Muscle layer of duodenum (tissue), 2 donors: ENCODE results near the gene ZNF575.

Source experiments
- H3K27ac ChIP-seq: one replicate; pipeline ENCODE4 v1.7.0; 2013; ENCODE audit warnings: mild to moderate bottlenecking, low read length
- H3K27me3 ChIP-seq: one replicate; pipeline ENCODE4 v1.7.0; 2013; ENCODE audit warnings: low read depth, mild to moderate bottlenecking, control low read depth, low read length
- H3K36me3 ChIP-seq, 2 donors: one replicate each; pipeline ENCODE4 v1.7.0; 2013; ENCODE audit warnings: low read length in 2 of 2, control low read depth in 1 of 2, mild to moderate bottlenecking in 1 of 2; ENCODE audit not compliant: insufficient read depth in 2 of 2, control insufficient read depth in 1 of 2
- H3K4me1 ChIP-seq, 2 donors: one replicate each; pipeline ENCODE4 v1.7.0; 2013; ENCODE audit warnings: low read length in 2 of 2, mild to moderate bottlenecking in 2 of 2, control low read depth in 1 of 2, moderate library complexity in 1 of 2; ENCODE audit not compliant: insufficient read depth in 2 of 2, control insufficient read depth in 1 of 2
- H3K4me3 ChIP-seq, 2 donors: one replicate each; pipeline ENCODE4 v1.7.0; 2013; ENCODE audit warnings: low read length in 2 of 2, low read depth in 1 of 2, mild to moderate bottlenecking in 1 of 2
- H3K9me3 ChIP-seq, 2 donors: one replicate each; pipeline ENCODE4 v1.7.0; 2013; ENCODE audit warnings: low read length in 2 of 2, control low read depth in 1 of 2, mild to moderate bottlenecking in 1 of 2; ENCODE audit not compliant: control insufficient read depth in 1 of 2
- donor health status: healthy.

The ZNF575 gene

GRCh38 chr19:43499042-43499441 lies 33.9 kb upstream of the ZNF575 start:
- no peaks in the 10 kb centered on the region for H3K9me3 ChIP-seq
- no peak overlapping the region for H3K4me3 ChIP-seq
- H3K36me3 ChIP-seq = peaks cover 3 to 34% of the 10 kb centered on the region in 2 donors
- H3K27me3 ChIP-seq = no peaks in the 10 kb centered on the region
- H3K4me1 ChIP-seq = peaks cover 4 to 20% of the 10 kb centered on the region in 2 donors
- no peak overlapping the region for H3K27ac ChIP-seq

DNA sequence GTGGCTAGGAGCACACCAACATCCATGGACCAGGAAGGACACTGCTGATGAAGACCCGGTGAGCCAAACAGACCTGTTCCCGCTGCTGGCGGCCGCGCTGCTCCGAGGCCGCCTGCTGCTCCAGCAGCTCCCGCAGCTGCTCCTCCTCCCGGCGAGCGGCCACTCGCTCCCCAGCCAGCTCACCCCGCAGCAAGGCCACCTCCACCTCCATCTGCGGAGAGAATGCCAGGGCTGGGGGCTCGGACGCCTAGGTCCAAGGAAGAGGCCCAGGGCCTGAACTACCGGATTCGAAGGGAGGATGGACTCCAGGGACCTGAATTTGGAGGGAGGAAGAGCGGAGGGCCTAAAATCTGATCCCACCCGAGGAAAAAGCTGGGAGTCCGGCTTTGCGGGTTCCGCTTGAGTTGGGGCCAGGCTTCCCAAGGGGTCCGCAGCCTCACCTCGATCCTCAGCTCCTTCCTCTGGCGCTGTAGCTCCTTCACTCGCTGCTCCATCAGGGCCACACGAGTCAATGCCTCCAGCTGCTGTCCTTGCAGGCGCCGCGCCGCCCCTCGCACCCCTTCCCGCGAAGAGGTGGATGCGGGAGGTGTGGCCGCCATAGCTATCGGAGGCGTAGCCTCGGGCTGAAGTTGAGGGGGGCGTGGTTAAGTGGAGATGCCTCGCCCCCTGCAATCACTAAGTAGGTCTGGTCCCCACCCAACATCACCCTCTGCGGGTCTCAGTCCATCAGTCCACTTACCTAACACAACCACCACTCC lies 31.1 kb upstream of the ZNF575 start:
- peaks cover 4 to 25% of the 10 kb centered on the region in 2 donors for H3K4me1 ChIP-seq
- H3K36me3 ChIP-seq = peaks cover 5 to 12% of the 10 kb centered on the region in 2 donors
- peak overlapping the region in 1 of 2 donors; percentile 34 for H3K4me3 ChIP-seq
- no peak overlapping the region for H3K27ac ChIP-seq
- no peaks in the 10 kb centered on the region for H3K9me3 ChIP-seq
- no peaks in the 10 kb centered on the region for H3K27me3 ChIP-seq

DNA sequence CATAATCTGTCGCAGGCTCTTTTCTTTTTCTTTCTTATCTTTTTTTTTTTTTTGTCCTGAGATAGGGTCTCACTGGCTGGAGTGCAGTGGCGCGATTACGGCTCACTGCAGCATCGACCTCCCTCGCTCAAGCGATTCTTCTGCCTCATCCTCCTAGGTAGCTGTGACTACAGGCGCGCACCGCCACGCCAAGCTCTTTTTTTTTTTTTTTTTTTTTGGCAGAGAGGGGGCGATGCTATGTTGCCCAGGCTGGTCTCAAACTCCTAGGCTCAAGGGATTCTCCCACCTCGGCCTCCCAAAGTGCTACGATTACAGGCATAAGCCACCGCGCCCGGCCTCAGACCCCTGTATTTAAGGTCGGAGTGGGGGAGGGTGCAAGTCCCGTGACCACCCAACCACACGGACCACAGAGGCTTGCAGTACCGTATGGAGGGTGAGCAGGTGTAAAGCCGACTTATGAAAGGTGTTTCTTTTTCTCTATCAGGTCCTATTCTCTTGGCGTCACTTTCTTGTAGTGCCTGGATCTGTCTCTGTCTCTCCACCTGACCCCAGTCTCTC lies 30.5 kb upstream of the ZNF575 start:
- Histone ChIP-seq H3K27me3 (no peaks in the 10 kb centered on the region), H3K9me3 (no peaks in the 10 kb centered on the region), H3K4me3 (peak overlapping the region in 1 of 2 donors; percentile 34), H3K27ac (no peak overlapping the region), H3K36me3 (peaks cover 3 to 5% of the 10 kb centered on the region in 2 donors), H3K4me1 (peaks cover 4 to 25% of the 10 kb centered on the region in 2 donors)

GRCh38 chr19:43503501-43504425 lies 29.2 kb upstream of the ZNF575 start:
- no peaks in the 10 kb centered on the region for H3K9me3 ChIP-seq
- peak overlapping the region; percentile 77 to 90 for H3K4me3 ChIP-seq
- H3K4me1 ChIP-seq = peaks cover 4 to 25% of the 10 kb centered on the region in 2 donors
- peaks cover 4 to 9% of the 10 kb centered on the region in 2 donors for H3K36me3 ChIP-seq
- peak overlapping the region; percentile 82 for H3K27ac ChIP-seq
- no peaks in the 10 kb centered on the region for H3K27me3 ChIP-seq

DNA sequence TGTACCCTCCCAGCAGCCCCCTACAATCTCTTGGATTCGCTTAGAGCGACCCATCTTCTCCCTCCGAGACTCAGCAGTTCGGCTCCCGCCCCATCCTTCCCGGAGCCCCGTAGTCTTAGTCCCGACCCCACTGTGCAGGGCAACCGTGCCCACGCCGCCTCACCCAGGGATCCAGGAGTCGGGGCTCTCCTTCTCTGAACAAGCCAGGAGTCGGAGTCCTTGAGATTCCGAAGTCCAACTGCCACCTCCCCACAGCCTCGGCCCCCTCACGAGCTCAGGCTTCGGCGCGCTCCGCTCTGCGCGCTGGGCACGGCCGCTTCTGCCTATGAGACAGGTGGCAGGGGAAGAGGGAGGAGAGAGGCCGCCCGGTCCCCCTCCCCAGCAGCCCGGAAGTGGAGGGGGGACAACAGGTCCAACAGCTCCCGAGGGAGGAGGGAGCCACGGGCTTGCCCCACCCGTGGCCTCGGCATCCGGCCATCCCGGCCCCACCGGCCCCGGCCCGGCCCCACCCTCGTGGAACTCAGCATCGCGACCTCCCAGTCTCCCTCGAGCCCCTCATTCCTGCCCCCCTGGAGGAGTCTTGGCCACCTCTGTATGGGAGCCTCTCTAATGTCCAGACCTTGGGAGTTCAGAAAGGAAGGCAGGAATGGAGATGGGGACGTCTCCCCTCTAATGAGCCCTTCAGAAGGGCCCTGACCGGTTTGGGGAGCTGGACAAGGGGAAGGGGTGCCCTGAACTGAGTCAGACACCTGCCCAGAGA lies 28.4 kb upstream of the ZNF575 start, which contains the start of gene PHLDB3:
Gene PHLDB3, minus strand, starts transcription at position 321 of the 760 bp plus-strand sequence. CDS start 628 bp downstream, outside the sequence.
- Histone ChIP-seq H3K27ac (peak within 1 kb of the TSS; percentile 82), H3K9me3 (no peaks in the 10 kb centered on the region), H3K4me1 (peaks cover 4 to 25% of the 10 kb centered on the region in 2 donors), H3K4me3 (peak within 1 kb of the TSS; percentile 77 to 90), H3K27me3 (no peaks in the 10 kb centered on the region), H3K36me3 (peaks cover 5 to 11% of the 10 kb centered on the region in 2 donors)

DNA sequence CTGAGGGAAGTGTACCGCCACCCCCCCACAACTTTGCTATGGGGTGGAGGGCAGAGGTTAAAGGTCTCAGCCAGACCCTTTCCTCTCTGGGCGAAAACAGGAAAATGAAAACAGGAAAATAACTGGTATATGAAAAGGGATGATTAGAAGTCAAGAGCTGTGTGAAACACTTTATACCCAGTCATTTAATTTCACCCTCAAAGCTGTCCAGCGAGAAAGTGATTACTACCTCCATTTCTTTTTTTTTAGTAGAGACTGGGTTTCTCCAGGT lies 27.9 kb upstream of the ZNF575 start:
- H3K4me3 ChIP-seq = no peak overlapping the region
- no peaks in the 10 kb centered on the region for H3K9me3 ChIP-seq
- H3K36me3 ChIP-seq = peaks cover 9 to 16% of the 10 kb centered on the region in 2 donors
- H3K4me1 ChIP-seq = peaks cover 4 to 25% of the 10 kb centered on the region in 2 donors
- H3K27ac ChIP-seq = peak overlapping the region; percentile 69
- no peaks in the 10 kb centered on the region for H3K27me3 ChIP-seq

DNA sequence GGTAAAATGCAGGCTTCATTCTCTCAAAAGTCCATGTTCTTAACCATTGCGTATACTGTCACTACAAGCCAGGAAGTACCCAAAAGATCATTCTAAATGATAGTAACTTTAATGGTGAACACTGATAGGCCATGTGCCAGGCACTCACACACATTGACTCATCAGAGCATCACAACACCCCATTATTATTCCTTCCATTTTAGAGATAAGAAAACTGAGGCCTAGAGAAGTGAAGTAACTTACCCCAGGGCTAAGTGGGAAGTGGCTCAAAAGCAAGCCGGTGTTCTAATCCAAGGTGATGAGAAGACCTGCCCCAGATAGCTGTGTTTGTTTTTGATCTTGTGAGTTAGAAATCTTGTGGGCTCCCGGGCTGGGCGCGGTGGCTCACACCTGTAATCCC lies 27.0 kb upstream of the ZNF575 start:
- Histone ChIP-seq H3K27ac (no peak overlapping the region), H3K9me3 (no peaks in the 10 kb centered on the region), H3K4me1 (peaks cover 4 to 25% of the 10 kb centered on the region in 2 donors), H3K36me3 (peaks cover 15 to 20% of the 10 kb centered on the region in 2 donors), H3K4me3 (no peak overlapping the region), H3K27me3 (no peaks in the 10 kb centered on the region)

DNA sequence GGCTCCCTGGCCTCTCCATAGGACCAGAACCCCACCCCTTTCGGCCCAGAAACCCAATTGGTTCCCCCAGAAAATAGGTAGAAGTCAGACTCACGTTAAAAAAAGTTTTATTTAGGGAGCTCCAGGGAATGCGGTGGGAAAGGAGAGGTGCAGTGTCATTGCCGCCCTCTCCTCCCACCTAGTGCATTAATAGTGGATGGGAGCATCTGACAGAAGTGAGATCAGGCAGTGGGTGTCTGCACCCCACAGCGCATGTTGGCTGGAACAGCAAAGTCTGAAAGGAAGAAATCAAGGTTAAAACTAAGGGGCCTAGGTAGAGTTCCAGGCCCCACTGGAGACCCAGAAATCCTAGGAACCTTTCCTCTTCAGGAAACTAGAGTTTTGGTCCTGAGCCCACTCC lies 26.4 kb upstream of the ZNF575 start:
- H3K4me3 ChIP-seq = no peak overlapping the region
- no peak overlapping the region for H3K27ac ChIP-seq
- no peaks in the 10 kb centered on the region for H3K27me3 ChIP-seq
- peaks cover 19 to 20% of the 10 kb centered on the region in 2 donors for H3K36me3 ChIP-seq
- H3K4me1 ChIP-seq = peaks cover 4 to 21% of the 10 kb centered on the region in 2 donors
- no peaks in the 10 kb centered on the region for H3K9me3 ChIP-seq

DNA sequence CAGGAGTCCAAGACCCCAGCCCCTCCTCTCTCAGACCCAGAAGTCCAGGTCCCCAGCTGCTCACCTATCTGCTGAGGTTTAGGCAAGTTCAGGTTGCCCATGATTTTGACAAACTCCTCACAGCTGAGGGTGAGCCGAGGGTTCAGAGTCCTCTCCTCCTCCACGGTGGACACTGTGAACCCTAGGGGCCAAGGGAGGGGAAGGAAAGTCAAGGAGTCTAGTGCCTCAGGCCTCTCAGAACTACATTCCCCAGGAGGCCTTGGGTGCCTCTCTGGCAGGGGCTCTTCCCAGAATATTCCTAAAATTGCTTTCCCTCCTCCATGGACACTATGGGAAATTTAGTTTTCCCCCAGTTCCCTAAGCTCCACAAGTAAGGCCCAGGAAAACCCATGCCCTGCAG lies 25.1 kb upstream of the ZNF575 start:
- Histone ChIP-seq H3K36me3 (peaks cover 19 to 20% of the 10 kb centered on the region in 2 donors), H3K27ac (no peak overlapping the region), H3K4me3 (no peak overlapping the region), H3K27me3 (no peaks in the 10 kb centered on the region), H3K9me3 (no peaks in the 10 kb centered on the region), H3K4me1 (peaks cover 2 to 9% of the 10 kb centered on the region in 2 donors)

GRCh38 chr19:43510713-43511112 lies 22.3 kb upstream of the ZNF575 start:
- Histone ChIP-seq H3K27me3 (no peaks in the 10 kb centered on the region), H3K4me3 (no peak overlapping the region), H3K27ac (no peak overlapping the region), H3K4me1 (no peaks in the 10 kb centered on the region), H3K36me3 (peaks cover 19 to 20% of the 10 kb centered on the region in 2 donors), H3K9me3 (no peaks in the 10 kb centered on the region)
